HS-27A (cell line): Measurements from ENCODE around the gene GRID2.

Source experiments
- DNase-seq: peaks from one replicate; pipeline ENCODE4 v3.0.0-alpha.2; 2012; ENCODE audit warnings: low read depth, missing footprints

GRID2 gene

GRCh38 chr4:92962831-92963230, 659.1 kb downstream of the GRID2 start:
- DNase-seq: no peak

- no peak for DNase-seq
These were observed 664.8 kb downstream of the GRID2 start for GRCh38 chr4:92968556-92968955.

GRCh38 chr4:92968996-92969395, 665.2 kb downstream of the GRID2 start:
- no peak for DNase-seq

- peak; percentile 48 for DNase-seq
These were observed 666.0 kb downstream of the GRID2 start for GRCh38 chr4:92969650-92970379.

GRCh38 chr4:92970996-92971395, 667.2 kb downstream of the GRID2 start:
- DNase-seq: no peak

- DNase-seq: no peak
These were observed 684.5 kb downstream of the GRID2 start for GRCh38 chr4:92988301-92988700.

GRCh38 chr4:92992758-92993157, 689.0 kb downstream of the GRID2 start:
- no peak for DNase-seq

- DNase-seq: no peak
These were observed 691.0 kb downstream of the GRID2 start for GRCh38 chr4:92994727-92995126.

GRCh38 chr4:92996533-92996932, 692.8 kb downstream of the GRID2 start:
- DNase-seq: no peak

- no peak for DNase-seq
These were observed 697.1 kb downstream of the GRID2 start for GRCh38 chr4:93000910-93001309.

GRCh38 chr4:93002240-93002639, 698.5 kb downstream of the GRID2 start:
- DNase-seq: no peak

- DNase-seq: no peak
These were observed 712.6 kb downstream of the GRID2 start for GRCh38 chr4:93016350-93016749.

- no peak for DNase-seq
These were observed 714.5 kb downstream of the GRID2 start for GRCh38 chr4:93018243-93018642.

- no peak for DNase-seq
These were observed 715.0 kb downstream of the GRID2 start for GRCh38 chr4:93018806-93019205.

GRCh38 chr4:93029769-93030168, 726.0 kb downstream of the GRID2 start:
- no peak for DNase-seq

- DNase-seq: no peak
These were observed 726.9 kb downstream of the GRID2 start for GRCh38 chr4:93030670-93031069.

GRCh38 chr4:93031431-93032098, 727.8 kb downstream of the GRID2 start:
- DNase-seq: no peak

- DNase-seq: no peak
These were observed 739.0 kb downstream of the GRID2 start for GRCh38 chr4:93042746-93043145.

- no peak for DNase-seq
These were observed 749.4 kb downstream of the GRID2 start for GRCh38 chr4:93053140-93053539.

GRCh38 chr4:93061826-93062225, 758.1 kb downstream of the GRID2 start:
- DNase-seq: no peak

- no peak for DNase-seq
These were observed 759.6 kb downstream of the GRID2 start for GRCh38 chr4:93063325-93063724.

- no peak for DNase-seq
These were observed 762.0 kb downstream of the GRID2 start for GRCh38 chr4:93065790-93066189.

GRCh38 chr4:93066749-93067148, 763.0 kb downstream of the GRID2 start:
- no peak for DNase-seq

GRCh38 chr4:93072292-93072691, 768.5 kb downstream of the GRID2 start:
- no peak for DNase-seq
